Esophagus squamous epithelium (tissue), 5 donors: ENCODE measurements around the gene DTNA. TPM values are rescaled to one million over a fixed set of nuclear protein-coding genes. Genes with fewer than 3 reads are reported as not detected.

Experiments
- DNase-seq: peaks from one replicate; lab custom pipeline; 2025; lab: John Stamatoyannopoulos, UW
- H3K27ac ChIP-seq, 4 donors: fragments of 200-600 bp; sonication (generic); one replicate each; pipeline ENCODE4 v1.5.1; 2016 to 2019; ENCODE audit warnings: mild to moderate bottlenecking in 1 of 4
- H3K27me3 ChIP-seq, 4 donors: fragments of 200-600 bp; sonication (generic); 1 replicate in 3 of 4; 2 replicates in 1 of 4; pipeline versions ENCODE4 v1.5.1 to v1.6.0; 2017 to 2021; ENCODE audit warnings: antibody characterized with exemption in 1 of 4
- H3K36me3 ChIP-seq, 3 donors: fragments of 200-600 bp; sonication (generic); one replicate each; pipeline ENCODE4 v1.5.1; 2016 to 2019
- H3K4me1 ChIP-seq, 3 donors: fragments of 200-600 bp; sonication (generic); one replicate each; pipeline ENCODE4 v1.5.1; 2017 to 2019
- H3K4me3 ChIP-seq, 4 donors: fragments of 200-600 bp; sonication (generic); 1 replicate in 3 of 4; 2 replicates in 1 of 4; pipeline ENCODE4 v1.5.1; 2016 to 2019; ENCODE audit warnings: mild to moderate bottlenecking in 2 of 4, moderate library complexity in 1 of 4
- H3K9me3 ChIP-seq, 3 donors: fragments of 200-600 bp; sonication (generic); one replicate each; pipeline ENCODE4 v1.5.1; 2016 to 2019
- CTCF ChIP-seq, 6 experiments: fragments of 450-650 bp in 4 of 6; fragments of 200-600 bp in 2 of 6; sonication (generic) in 2 of 6; IDR thresholded peaks; one replicate each; pipeline ENCODE4 v1.5.1; 2016 to 2019; ENCODE audit warnings: antibody characterized with exemption in 6 of 6, mild to moderate bottlenecking in 4 of 6, moderate library complexity in 4 of 6
- POLR2A ChIP-seq, 4 donors: fragments of 450-650 bp; IDR thresholded peaks; one replicate each; pipeline ENCODE4 v1.6.1; 2017; ENCODE audit warnings: antibody characterized with exemption in 4 of 4, mild to moderate bottlenecking in 4 of 4, moderate library complexity in 3 of 4
- WGBS, 2 donors: methylation state at CpG; one replicate each; pipeline ENCODE4 v1.1.5; 2018; 5-methylcytosine and 5-hydroxymethylcytosine counted together
- intact Hi-C: fragments of 100-400 bp; cut with DNase I; formaldehyde crosslinking; loops from one replicate; pipeline ENCODE4 v1.15.0; 2022
- total RNA-seq, 4 donors: library from RNA; depleted of rRNA; stranded (reverse); fragments of >200 nt; gene quantifications; one replicate each; pipeline ENCODE4 v1.1.0, GENCODE V29; 2016
- donor health status: DM: yes; HTN: yes; CAD: no.

DTNA gene
- total RNA-seq, 4 donors from 2014 or later: 1.7 to 75.0 (median 17.2) TPM

GRCh38 chr18:34848156-34848555 lies 138.1 kb downstream of the DTNA start:
- Histone ChIP-seq H3K27me3 (no peaks in the 10 kb centered on the region), H3K4me3 (no peak overlapping the region), H3K36me3 (peaks cover 0 to 4% (median 0%) of the 10 kb centered on the region in 3 donors), H3K27ac (no peak overlapping the region), H3K9me3 (no peaks in the 10 kb centered on the region), H3K4me1 (no peaks in the 10 kb centered on the region)
- TF ChIP-seq CTCF (IDR thresholded peaks at IDR 0.05): no peak
- no peak for TF ChIP-seq POLR2A (IDR thresholded peaks at IDR 0.05)
- 65 to 74% methylated on average over 5 of the region's 5 CpGs for WGBS, 2 donors
- intact Hi-C loops: no loop called here
- DNase-seq: no peak

- no peaks in the 10 kb centered on the region for H3K9me3 ChIP-seq
- no peaks in the 10 kb centered on the region for H3K4me1 ChIP-seq
- no peak overlapping the region for H3K27ac ChIP-seq
- no peaks in the 10 kb centered on the region for H3K27me3 ChIP-seq
- TF ChIP-seq POLR2A (IDR thresholded peaks at IDR 0.05): no peak
- TF ChIP-seq CTCF (IDR thresholded peaks at IDR 0.05): no peak
- WGBS, 2 donors: 74 to 77% methylated on average over 3 of the region's 3 CpGs
- no peak overlapping the region for H3K4me3 ChIP-seq
- peaks cover 0 to 4% (median 0%) of the 10 kb centered on the region in 3 donors for H3K36me3 ChIP-seq
- no peak for DNase-seq
- intact Hi-C loops: no loop called here
Measured at GRCh38 chr18:34848695-34849094, 138.6 kb downstream of the DTNA start.

DNA sequence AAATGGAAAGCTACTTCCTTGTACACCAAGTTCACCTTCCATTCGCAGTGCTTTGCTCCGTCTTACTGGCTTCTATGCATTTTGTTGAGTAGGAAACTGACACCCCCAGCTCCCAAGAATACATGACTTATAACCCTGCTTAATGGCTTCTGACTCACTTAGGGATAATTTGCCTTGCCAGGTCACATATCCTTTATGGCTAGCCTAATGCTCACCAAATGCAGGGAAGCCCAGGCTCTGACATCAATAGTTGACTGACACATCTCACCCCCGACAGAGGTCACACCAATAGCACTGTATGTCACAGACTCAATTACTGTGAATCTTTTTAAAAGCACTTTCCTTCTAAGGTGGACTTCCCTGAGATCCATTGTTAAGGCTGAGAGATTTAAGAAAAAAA lies 147.2 kb downstream of the DTNA start:
- no peaks in the 10 kb centered on the region for H3K9me3 ChIP-seq
- TF ChIP-seq CTCF (IDR thresholded peaks at IDR 0.05) (no peak), POLR2A (IDR thresholded peaks at IDR 0.05) (no peak)
- no peak for DNase-seq
- WGBS, 2 donors: 89 to 94% methylated on average over 3 of the region's 3 CpGs
- intact Hi-C loops: no loop called here
- H3K4me3 ChIP-seq: no peak overlapping the region
- no peaks in the 10 kb centered on the region for H3K4me1 ChIP-seq
- no peaks in the 10 kb centered on the region for H3K27me3 ChIP-seq
- no peak overlapping the region for H3K27ac ChIP-seq
- peaks cover 0 to 8% (median 0%) of the 10 kb centered on the region in 3 donors for H3K36me3 ChIP-seq

GRCh38 chr18:34858188-34858587 lies 148.1 kb downstream of the DTNA start:
- TF ChIP-seq CTCF (IDR thresholded peaks at IDR 0.05) (no peak), POLR2A (IDR thresholded peaks at IDR 0.05) (no peak)
- 77 to 80% methylated on average over 1 to 2 of the region's 5 CpGs for WGBS, 2 donors
- Histone ChIP-seq H3K4me1 (no peaks in the 10 kb centered on the region), H3K27me3 (no peaks in the 10 kb centered on the region), H3K4me3 (no peak overlapping the region), H3K27ac (no peak overlapping the region), H3K9me3 (no peaks in the 10 kb centered on the region), H3K36me3 (peaks cover 0 to 8% (median 0%) of the 10 kb centered on the region in 3 donors)
- intact Hi-C loops: no loop called here
- DNase-seq: no peak

- no peak overlapping the region for H3K27ac ChIP-seq
- no peak for TF ChIP-seq POLR2A (IDR thresholded peaks at IDR 0.05)
- TF ChIP-seq CTCF (IDR thresholded peaks at IDR 0.05): no peak
- H3K27me3 ChIP-seq: no peaks in the 10 kb centered on the region
- H3K9me3 ChIP-seq: no peaks in the 10 kb centered on the region
- no peak for DNase-seq
- no peak overlapping the region for H3K4me3 ChIP-seq
- peaks cover 0 to 8% (median 0%) of the 10 kb centered on the region in 3 donors for H3K36me3 ChIP-seq
- WGBS, 2 donors: 81 to 84% methylated on average over 6 of the region's 7 CpGs
- H3K4me1 ChIP-seq: no peaks in the 10 kb centered on the region
- intact Hi-C loops: no loop called here
Measured at GRCh38 chr18:34859496-34859895, 149.4 kb downstream of the DTNA start.
